Thoracic aorta endothelial cell (primary cell): ENCODE measurements around the gene SZRD1. TPM values are rescaled to one million over a fixed set of nuclear protein-coding genes. Genes with fewer than 3 reads are reported as not detected.

ENCODE experiments used
- total RNA-seq: library from RNA; depleted of rRNA; stranded (reverse); fragments of >200 nt; gene quantifications from 2 replicates; pipeline ENCODE4 v1.2.3, GENCODE V29; 2012

Gene SZRD1, protein sequence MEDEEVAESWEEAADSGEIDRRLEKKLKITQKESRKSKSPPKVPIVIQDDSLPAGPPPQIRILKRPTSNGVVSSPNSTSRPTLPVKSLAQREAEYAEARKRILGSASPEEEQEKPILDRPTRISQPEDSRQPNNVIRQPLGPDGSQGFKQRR
- total RNA-seq: 86.7 and 98.1 TPM in 2 replicates

DNA sequence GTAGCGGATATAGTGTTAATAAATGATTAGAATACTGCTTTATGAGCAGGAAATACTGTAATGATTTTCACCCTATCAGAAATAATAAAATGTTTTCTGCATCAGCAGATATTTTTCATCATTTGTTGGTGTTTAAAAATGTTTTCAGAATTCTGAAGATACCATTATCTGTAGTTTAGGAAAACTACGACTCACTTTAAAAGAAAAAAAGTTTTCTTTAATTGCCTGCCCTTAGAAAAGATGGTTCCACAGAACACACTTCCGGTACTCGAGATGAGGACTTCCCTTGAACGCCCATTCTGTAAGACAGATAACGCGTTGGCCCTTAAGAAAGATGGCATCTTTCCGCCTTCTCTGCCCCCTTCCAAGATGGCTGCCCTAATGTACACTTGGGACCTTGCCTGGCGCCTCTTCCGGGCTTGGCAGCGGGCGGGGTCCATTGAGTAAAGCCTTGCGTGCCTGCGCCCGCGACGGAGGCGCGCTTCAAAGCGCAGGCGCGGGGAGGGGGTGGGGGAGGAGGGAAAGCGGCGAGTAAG is at the start of gene SZRD1:
Gene SZRD1 (plus strand): TSS at position 521 of the 536 bp plus-strand sequence. CDS start 16 bp downstream, outside the sequence.

DNA sequence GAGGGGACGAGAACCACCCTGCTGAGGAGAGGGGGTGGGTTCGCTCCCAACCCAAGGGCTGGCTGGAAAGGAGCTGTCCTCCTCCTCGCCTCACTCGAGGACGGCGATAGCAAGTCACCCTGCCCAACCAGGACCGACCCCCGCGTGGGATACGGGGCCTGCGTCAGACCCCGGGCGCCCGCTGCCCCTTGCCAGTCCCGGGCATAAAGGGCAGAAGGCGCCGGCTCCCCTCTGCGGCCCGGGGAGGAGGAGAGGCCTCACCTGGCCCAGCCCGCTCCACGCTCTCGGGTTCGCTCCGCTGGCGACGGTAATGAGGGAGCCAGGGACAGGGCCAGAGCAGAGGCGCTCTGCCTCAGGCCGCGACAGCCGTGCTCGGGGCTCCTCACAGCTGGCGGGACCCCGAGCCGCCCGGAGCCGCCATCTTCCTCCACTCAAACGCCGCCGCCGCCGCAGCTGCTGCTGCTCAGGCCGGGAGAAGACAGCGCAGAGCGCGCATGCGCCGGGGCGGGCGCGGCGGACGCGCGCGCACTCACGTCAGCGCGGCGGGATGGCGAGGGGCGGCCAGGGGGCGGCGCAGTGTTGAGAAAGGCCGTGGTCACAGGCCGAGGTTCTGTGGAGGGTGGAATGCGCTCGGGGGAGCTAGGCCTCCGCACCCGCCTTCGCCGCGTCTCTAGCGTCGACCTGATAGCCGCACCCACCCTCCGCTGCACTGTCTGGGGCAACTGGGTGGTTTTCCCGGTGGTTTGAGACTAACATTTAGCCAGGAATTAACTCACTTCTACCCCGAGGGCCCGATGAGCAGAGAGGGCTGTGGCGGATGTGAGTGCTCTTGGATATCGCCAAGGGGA is 14.8 kb upstream of the SZRD1 start, which contains the start of gene FBXO42:
Gene FBXO42 (minus strand): TSS at position 487 of the 848 bp plus-strand sequence. CDS start 37,062 bp downstream, outside the sequence.

DNA sequence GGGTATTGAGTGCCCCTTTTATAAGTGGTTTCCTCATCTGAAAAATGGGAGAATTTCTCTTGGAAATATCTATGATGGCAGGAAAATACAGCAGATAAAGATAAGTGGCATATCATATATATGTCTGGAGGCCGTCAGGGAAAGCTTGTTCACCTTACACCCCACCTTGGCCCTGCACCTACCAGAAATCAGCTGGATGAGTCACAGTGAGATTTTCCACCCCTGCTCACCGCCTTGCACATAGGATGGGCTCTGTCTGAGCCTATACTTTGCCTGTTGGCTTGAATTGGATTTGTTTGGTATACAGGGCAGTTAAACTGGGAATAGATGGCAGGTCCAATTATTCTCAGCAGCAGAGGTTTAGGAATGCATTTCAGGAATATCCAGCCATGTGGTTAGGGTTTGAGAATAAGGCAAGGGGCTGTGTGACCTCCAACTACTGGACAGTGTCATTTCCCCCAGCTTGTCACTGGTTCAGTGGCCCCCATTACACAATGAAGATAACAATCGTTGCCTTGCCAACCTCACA is 70.0 kb downstream of the SZRD1 start, which contains the start of gene SPATA21:
Gene SPATA21 (minus strand): TSS at position 479 of the 529 bp plus-strand sequence. CDS start 6,053 bp downstream, outside the sequence.

DNA sequence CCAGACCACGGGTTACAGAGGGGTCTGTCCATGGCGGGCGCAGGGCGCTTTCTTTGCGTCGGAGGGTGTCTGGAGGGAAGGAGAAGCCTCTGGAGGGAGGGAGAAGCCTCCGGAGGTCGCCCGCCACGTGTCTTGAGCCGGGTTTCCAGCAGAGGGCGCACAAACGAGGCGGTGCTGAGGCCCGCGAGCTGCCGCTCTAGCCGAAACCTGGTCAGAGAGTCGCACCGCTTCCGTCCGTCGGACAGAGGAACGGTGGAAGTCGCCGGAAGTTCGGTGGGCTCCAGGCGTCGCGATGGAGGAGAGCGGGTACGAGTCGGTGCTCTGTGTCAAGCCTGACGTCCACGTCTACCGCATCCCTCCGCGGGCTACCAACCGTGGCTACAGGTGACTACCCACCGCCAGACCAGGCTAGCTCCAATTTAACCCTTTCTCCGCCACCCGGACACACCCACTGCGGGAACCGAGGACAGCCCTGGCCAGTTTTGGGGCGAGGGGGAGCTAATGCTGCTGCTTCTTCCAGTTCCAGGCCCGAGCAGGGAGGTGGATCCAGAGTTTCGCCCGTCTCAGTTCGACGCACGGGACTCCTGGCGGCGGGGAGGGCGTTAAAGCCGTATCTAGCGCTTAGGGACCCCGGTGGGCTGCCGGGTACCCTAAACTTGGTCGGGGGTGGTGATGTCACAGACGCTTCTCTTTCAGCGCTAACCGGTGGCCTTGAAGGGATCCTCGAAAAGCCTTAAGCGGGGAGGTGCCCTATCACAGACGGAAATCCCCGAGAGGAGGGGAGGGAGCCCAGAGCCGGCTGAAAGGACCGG is 73.6 kb downstream of the SZRD1 start, which contains the start of gene NECAP2:
Gene NECAP2 (plus strand): TSS at position 255 of the 812 bp plus-strand sequence. CDS start 38 bp downstream, at position 293.

Other genes starting within 250 kb of the SZRD1 start
- 111 and 117 TPM in 2 replicates for gene EPHA2, start 211.2 kb upstream of the SZRD1 start, total RNA-seq
- gene ARHGEF19, start 154.6 kb upstream of the SZRD1 start, total RNA-seq: 4.7 and 7.6 TPM in 2 replicates
- 5.9 and 8.1 TPM in 2 replicates for gene CPLANE2, start 130.1 kb upstream of the SZRD1 start, total RNA-seq
- gene FBXO42, start 14.8 kb upstream of the SZRD1 start, total RNA-seq: 19.8 and 21.1 TPM in 2 replicates
- gene SPATA21, start 70.2 kb downstream of the SZRD1 start, total RNA-seq: under 0.01 TPM in 1 of 2 replicates, not detected in the other
- gene NECAP2, start 73.5 kb downstream of the SZRD1 start, total RNA-seq: 119 and 120 TPM in 2 replicates
- gene RNU1-1, start 147.0 kb downstream of the SZRD1 start, total RNA-seq: under 0.01 TPM in 2 replicates
- 27.1 and 28.4 TPM in 2 replicates for gene NBPF1, start 246.3 kb downstream of the SZRD1 start, total RNA-seq